WTC11 (cell line): Measurements from ENCODE around the gene PROCA1. TPM values are rescaled to one million over a fixed set of nuclear protein-coding genes. Genes with fewer than 3 reads are reported as not detected.
A peak's percentile ranks its signal among the peaks of the same experiment; 100 is the strongest.

Source experiments
- ATAC-seq: fragments of 200-7000 bp; cut with Tn5 transposase; 2 replicates; pipeline ENCODE4 v1.10.0; 2021; ENCODE audit warnings: mild to moderate bottlenecking, moderate library complexity
- CTCF ChIA-PET: fragments of 300-600 bp; sonication (Branson Sonifier 250); formaldehyde crosslinking; loops from one replicate; lab custom pipeline; 2021; ENCODE audit warnings: antibody characterized with exemption; lab: Charles Lee
- POLR2A ChIA-PET: fragments of 350-600 bp; sonication (Branson Sonifier 250); formaldehyde crosslinking; loops from one replicate; lab custom pipeline; 2021; ENCODE audit warnings: antibody characterized with exemption; lab: Charles Lee
- DNase-seq: peaks from one replicate; pipeline ENCODE4 v3.0.0; 2021; ENCODE audit warnings: low spot score
- H3K27ac Mint-ChIP-seq: 2 replicates; pipeline ENCODE4 v1.8.0; 2021; ENCODE audit warnings: mixed read lengths
- H3K27me3 Mint-ChIP-seq: 2 replicates; pipeline ENCODE4 v1.8.0; 2021; ENCODE audit warnings: low read depth, mild to moderate bottlenecking, moderate library complexity, mixed read lengths
- H3K36me3 Mint-ChIP-seq: 2 replicates; pipeline ENCODE4 v1.8.0; 2021; ENCODE audit warnings: mixed read lengths
- H3K4me1 Mint-ChIP-seq: 2 replicates; pipeline ENCODE4 v1.8.0; 2022; ENCODE audit warnings: mixed read lengths
- H3K4me3 Mint-ChIP-seq: 2 replicates; pipeline ENCODE4 v1.8.0; 2021; ENCODE audit warnings: mild to moderate bottlenecking, moderate library complexity, mixed read lengths
- H3K9me3 Mint-ChIP-seq: 2 replicates; pipeline ENCODE4 v1.8.0; 2021; ENCODE audit warnings: mixed read lengths
- ESRRA ChIP-seq: sonication (generic); formaldehyde crosslinking; IDR thresholded peaks from 2 replicates; pipeline ENCODE4 v1.8.1; 2022; ENCODE audit warnings: mild to moderate bottlenecking, missing genetic modification reagents, borderline replicate concordance
- FOXJ3 ChIP-seq: sonication (generic); formaldehyde crosslinking; IDR thresholded peaks from 2 replicates; pipeline ENCODE4 v1.9.0; 2021; ENCODE audit warnings: missing genetic modification reagents, mild to moderate bottlenecking, borderline replicate concordance
- GABPB1 ChIP-seq: sonication (generic); formaldehyde crosslinking; IDR thresholded peaks from 2 replicates; pipeline ENCODE4 v1.8.1; 2023; ENCODE audit warnings: mild to moderate bottlenecking, missing genetic modification reagents
- NR2C2 ChIP-seq: sonication (generic); formaldehyde crosslinking; IDR thresholded peaks from 2 replicates; pipeline ENCODE4 v1.8.0; 2022; ENCODE audit warnings: mild to moderate bottlenecking, missing genetic modification reagents
- PRRX2 ChIP-seq: fragments of 250-450 bp; sonication (Bioruptor Pico); IDR thresholded peaks from 2 replicates; pipeline ENCODE4 v1.8.0; 2021; ENCODE audit warnings: mild to moderate bottlenecking
- SMAD3 ChIP-seq: sonication (generic); formaldehyde crosslinking; IDR thresholded peaks from 2 replicates; pipeline ENCODE4 v1.8.0; 2022; ENCODE audit warnings: missing genetic modification reagents, mild to moderate bottlenecking, borderline replicate concordance
- TEAD1 ChIP-seq: sonication (generic); formaldehyde crosslinking; IDR thresholded peaks from 2 replicates; pipeline ENCODE4 v1.8.0; 2022; ENCODE audit warnings: mild to moderate bottlenecking, missing genetic modification reagents
- USF1 ChIP-seq: sonication (generic); formaldehyde crosslinking; IDR thresholded peaks from 2 replicates; pipeline ENCODE4 v1.8.0; 2022; ENCODE audit warnings: mild to moderate bottlenecking, missing genetic modification reagents
- USF2 ChIP-seq: sonication (generic); formaldehyde crosslinking; IDR thresholded peaks from 2 replicates; pipeline ENCODE4 v1.8.1; 2023; ENCODE audit warnings: mild to moderate bottlenecking, missing genetic modification reagents, moderate library complexity
- ZBTB21 ChIP-seq: sonication (generic); formaldehyde crosslinking; IDR thresholded peaks from 2 replicates; pipeline ENCODE4 v1.8.1; 2023; ENCODE audit warnings: mild to moderate bottlenecking, missing genetic modification reagents, borderline replicate concordance
- ZBTB43 ChIP-seq: sonication (generic); formaldehyde crosslinking; IDR thresholded peaks from 2 replicates; pipeline ENCODE4 v1.8.1; 2023; ENCODE audit warnings: mild to moderate bottlenecking, missing genetic modification reagents
- ZNF121 ChIP-seq: sonication (generic); formaldehyde crosslinking; IDR thresholded peaks from 2 replicates; pipeline ENCODE4 v1.8.0; 2023; ENCODE audit warnings: missing genetic modification reagents
- ZNF396 ChIP-seq: fragments of 250-450 bp; sonication (Bioruptor Pico); IDR thresholded peaks from 2 replicates; pipeline ENCODE4 v1.8.0; 2021; ENCODE audit warnings: mild to moderate bottlenecking, moderate library complexity, borderline replicate concordance
- ZNF671 ChIP-seq: fragments of 250-450 bp; sonication (Bioruptor Pico); IDR thresholded peaks from 2 replicates; pipeline ENCODE4 v1.8.0; 2021; ENCODE audit warnings: mild to moderate bottlenecking
- total RNA-seq: library from RNA; stranded (reverse); gene quantifications from 3 replicates; pipeline ENCODE4 v1.2.3, GENCODE V29; 2021
- TF ChIP-seq, protein P1 (sequence below): fragments of 200-600 bp; IDR thresholded peaks from 2 replicates; pipeline ENCODE4 v1.8.0; 2022; ENCODE audit warnings: antibody characterized with exemption
- TF ChIP-seq, protein P2 (sequence below): sonication (generic); formaldehyde crosslinking; IDR thresholded peaks from 2 replicates; pipeline ENCODE4 v1.8.1; 2023; ENCODE audit warnings: mild to moderate bottlenecking, missing genetic modification reagents, borderline replicate concordance
- TF ChIP-seq, protein P3 (sequence below): fragments of 250-450 bp; sonication (Bioruptor Pico); IDR thresholded peaks from 2 replicates; pipeline ENCODE4 v1.9.0; 2021; ENCODE audit warnings: moderate library complexity, mild to moderate bottlenecking, inconsistent platforms, borderline replicate concordance

The PROCA1 gene
- total RNA-seq, 1 experiment from 2014 or later, result 28.4 TPM

- Mint-ChIP-seq H3K27ac (peak overlapping the region; percentile 96), H3K4me3 (peak overlapping the region; percentile 88), H3K36me3 (peaks cover 45% of the 10 kb centered on the region)
- ATAC-seq, result 0 out of 2 replicates have a peak, but pooled peaks have one; percentile 0
- POLR2A ChIA-PET, result interaction anchor here (0.6 to 13.5 kb wide), 6 partner anchors 14 to 81 kb away, joined by 3 to 310 read pairs (median 8); partner anchors contain the start of genes NEK8, PROCA1, RPL23A and TLCD1
- TF ChIP-seq USF2 (CRISPR knock-in tag) (no peak), ESRRA (no peak), SMAD3 (CRISPR knock-in tag) (no peak), FOXJ3 (CRISPR knock-in tag) (no peak), ZNF121 (CRISPR knock-in tag) (peak; percentile 60), ZBTB21 (CRISPR knock-in tag) (peak; percentile 75; the same call in 1 of the 2 replicates)
- TF ChIP-seq, all 79 proteins: peak for 2
- Mint-ChIP-seq H3K4me1 (peaks cover 56% of the 10 kb centered on the region), H3K9me3 (no peaks in the 10 kb centered on the region), H3K27me3 (no peaks in the 10 kb centered on the region)
- peak; percentile 53 for DNase-seq
- CTCF ChIA-PET, result interaction anchor here (0.7 to 13.9 kb wide), 5 partner anchors 14 to 132 kb away, joined by 5 to 541 read pairs (median 14); partner anchors contain the start of genes NEK8, PROCA1 and TLCD1
These were observed 34.9 kb upstream of the PROCA1 start for GRCh38 chr17:28746611-28747050.

DNA sequence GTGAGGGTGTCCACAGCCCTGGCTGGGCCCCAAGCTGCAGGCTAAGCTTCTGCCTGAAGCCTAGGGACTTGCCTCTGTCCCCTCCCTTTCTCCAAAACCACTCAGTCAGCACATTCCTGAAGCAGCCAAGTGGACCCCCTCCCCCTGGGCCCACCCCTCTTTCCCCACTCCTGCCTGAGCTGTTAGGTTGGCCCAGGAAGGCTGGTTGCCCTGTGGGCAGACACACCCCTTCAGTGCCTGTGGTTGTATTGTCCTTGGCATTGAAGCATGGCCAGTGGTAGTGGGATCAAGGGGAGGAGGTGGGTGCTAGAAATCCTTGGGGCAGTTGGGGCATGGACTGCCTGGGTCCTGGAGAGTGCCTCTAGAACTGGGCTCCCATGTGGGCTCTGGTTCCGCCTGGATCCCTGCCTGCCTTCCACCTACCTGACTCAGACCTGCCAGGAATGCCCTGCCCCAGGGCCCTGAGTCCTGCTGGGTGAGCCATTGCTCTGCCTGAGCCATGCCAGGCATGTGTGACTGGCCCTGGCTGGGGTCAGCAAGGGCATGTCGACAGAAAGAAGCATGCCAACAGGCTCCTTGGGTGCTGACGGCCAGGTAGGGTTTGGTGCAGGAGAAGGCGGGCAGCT lies 34.2 kb upstream of the PROCA1 start:
- ChIA-PET CTCF (interaction anchor here (0.7 to 13.9 kb wide), 6 partner anchors 15 to 204 kb away, joined by 4 to 541 read pairs (median 12); partner anchors contain the start of genes NEK8, PROCA1 and TLCD1), POLR2A (interaction anchor here (0.6 to 13.5 kb wide), 10 partner anchors 11 to 206 kb away, joined by 3 to 310 read pairs (median 6); partner anchors contain the start of genes ERAL1, NEK8, PHF12 and PROCA1)
- no peaks in the 10 kb centered on the region for H3K9me3 Mint-ChIP-seq
- peak; percentile 1 for ATAC-seq
- H3K27me3 Mint-ChIP-seq, result no peaks in the 10 kb centered on the region
- H3K4me3 Mint-ChIP-seq, result peak overlapping the region; percentile 88
- DNase-seq, result peak; percentile 59
- H3K4me1 Mint-ChIP-seq, result peaks cover 56% of the 10 kb centered on the region
- peaks cover 39% of the 10 kb centered on the region for H3K36me3 Mint-ChIP-seq
- peak overlapping the region; percentile 96 for H3K27ac Mint-ChIP-seq
- 0 out of 2 replicates have a peak, but pooled peaks have one; percentile 6 for TF ChIP-seq ZNF671 (CRISPR knock-in tag)
- TF ChIP-seq, protein P1, sequence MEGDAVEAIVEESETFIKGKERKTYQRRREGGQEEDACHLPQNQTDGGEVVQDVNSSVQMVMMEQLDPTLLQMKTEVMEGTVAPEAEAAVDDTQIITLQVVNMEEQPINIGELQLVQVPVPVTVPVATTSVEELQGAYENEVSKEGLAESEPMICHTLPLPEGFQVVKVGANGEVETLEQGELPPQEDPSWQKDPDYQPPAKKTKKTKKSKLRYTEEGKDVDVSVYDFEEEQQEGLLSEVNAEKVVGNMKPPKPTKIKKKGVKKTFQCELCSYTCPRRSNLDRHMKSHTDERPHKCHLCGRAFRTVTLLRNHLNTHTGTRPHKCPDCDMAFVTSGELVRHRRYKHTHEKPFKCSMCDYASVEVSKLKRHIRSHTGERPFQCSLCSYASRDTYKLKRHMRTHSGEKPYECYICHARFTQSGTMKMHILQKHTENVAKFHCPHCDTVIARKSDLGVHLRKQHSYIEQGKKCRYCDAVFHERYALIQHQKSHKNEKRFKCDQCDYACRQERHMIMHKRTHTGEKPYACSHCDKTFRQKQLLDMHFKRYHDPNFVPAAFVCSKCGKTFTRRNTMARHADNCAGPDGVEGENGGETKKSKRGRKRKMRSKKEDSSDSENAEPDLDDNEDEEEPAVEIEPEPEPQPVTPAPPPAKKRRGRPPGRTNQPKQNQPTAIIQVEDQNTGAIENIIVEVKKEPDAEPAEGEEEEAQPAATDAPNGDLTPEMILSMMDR, result no peak
- TF ChIP-seq, protein P2, sequence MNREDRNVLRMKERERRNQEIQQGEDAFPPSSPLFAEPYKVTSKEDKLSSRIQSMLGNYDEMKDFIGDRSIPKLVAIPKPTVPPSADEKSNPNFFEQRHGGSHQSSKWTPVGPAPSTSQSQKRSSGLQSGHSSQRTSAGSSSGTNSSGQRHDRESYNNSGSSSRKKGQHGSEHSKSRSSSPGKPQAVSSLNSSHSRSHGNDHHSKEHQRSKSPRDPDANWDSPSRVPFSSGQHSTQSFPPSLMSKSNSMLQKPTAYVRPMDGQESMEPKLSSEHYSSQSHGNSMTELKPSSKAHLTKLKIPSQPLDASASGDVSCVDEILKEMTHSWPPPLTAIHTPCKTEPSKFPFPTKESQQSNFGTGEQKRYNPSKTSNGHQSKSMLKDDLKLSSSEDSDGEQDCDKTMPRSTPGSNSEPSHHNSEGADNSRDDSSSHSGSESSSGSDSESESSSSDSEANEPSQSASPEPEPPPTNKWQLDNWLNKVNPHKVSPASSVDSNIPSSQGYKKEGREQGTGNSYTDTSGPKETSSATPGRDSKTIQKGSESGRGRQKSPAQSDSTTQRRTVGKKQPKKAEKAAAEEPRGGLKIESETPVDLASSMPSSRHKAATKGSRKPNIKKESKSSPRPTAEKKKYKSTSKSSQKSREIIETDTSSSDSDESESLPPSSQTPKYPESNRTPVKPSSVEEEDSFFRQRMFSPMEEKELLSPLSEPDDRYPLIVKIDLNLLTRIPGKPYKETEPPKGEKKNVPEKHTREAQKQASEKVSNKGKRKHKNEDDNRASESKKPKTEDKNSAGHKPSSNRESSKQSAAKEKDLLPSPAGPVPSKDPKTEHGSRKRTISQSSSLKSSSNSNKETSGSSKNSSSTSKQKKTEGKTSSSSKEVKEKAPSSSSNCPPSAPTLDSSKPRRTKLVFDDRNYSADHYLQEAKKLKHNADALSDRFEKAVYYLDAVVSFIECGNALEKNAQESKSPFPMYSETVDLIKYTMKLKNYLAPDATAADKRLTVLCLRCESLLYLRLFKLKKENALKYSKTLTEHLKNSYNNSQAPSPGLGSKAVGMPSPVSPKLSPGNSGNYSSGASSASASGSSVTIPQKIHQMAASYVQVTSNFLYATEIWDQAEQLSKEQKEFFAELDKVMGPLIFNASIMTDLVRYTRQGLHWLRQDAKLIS (CRISPR knock-in tag), result no peak

DNA sequence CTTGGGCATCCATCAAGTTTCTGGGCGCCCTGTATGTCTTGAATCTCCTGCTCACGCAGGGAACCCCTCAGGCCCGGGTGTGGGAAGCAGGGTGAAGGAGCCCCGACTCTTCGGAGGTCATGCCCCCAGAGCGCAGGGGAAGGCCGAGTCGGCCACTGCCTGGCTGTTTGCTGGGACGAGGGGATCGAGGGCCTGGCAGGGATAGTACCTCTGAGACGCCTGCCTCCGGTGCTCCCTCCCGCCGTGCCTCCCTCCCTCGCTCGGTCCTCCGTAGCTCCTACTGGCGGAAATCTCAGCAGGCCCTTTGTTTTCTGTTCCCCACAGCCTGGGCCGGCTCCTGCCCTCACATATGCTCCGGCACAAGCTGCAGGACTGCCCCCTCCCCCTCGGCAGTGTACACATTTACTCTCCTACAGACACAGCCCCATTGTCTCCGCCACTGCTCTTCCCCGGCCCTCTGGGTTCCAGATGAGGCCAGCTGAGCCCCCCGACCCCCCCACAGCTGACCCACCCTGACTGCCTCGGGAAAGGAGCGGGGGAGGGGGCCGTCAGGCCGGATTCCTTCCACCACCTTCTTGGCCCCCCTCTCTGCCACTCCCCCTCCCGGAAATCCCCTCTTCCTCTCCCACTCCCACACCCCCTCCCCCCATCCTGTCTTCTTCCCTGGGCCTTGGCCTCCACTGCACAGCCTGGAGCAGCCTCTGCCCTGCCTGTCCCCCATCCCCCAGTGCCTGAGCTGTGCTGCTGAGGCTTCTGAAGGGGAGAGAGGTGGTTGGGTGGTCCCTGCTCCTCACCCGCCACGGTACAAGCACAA lies 33.5 kb upstream of the PROCA1 start:
- ChIA-PET CTCF (interaction anchor here (1.3 to 13.9 kb wide), 4 partner anchors 15 to 205 kb away, joined by 4 to 541 read pairs (median 22); partner anchors contain the start of genes NEK8 and TLCD1), POLR2A (interaction anchor here (0.6 to 13.5 kb wide), 9 partner anchors 10 to 207 kb away, joined by 3 to 310 read pairs (median 5); partner anchors contain the start of genes ERAL1, NEK8, PHF12 and PROCA1)
- Mint-ChIP-seq H3K36me3 (peaks cover 32% of the 10 kb centered on the region), H3K27ac (peak overlapping the region; percentile 96), H3K4me1 (peaks cover 49% of the 10 kb centered on the region), H3K27me3 (no peaks in the 10 kb centered on the region), H3K4me3 (peak overlapping the region; percentile 88), H3K9me3 (no peaks in the 10 kb centered on the region)
- peak; percentile 68 for DNase-seq
- peak; percentile 2 for ATAC-seq
- TF ChIP-seq ZBTB43 (CRISPR knock-in tag) (no peak), TEAD1 (CRISPR knock-in tag) (no peak), ZNF396 (CRISPR knock-in tag) (no peak), ZBTB21 (CRISPR knock-in tag) (peak; percentile 85; the same call in 1 of the 2 replicates), NR2C2 (CRISPR knock-in tag) (no peak), PRRX2 (no peak; the same call in 1 of the 2 replicates), GABPB1 (peak; percentile 47; the same call in 1 of the 2 replicates), USF1 (CRISPR knock-in tag) (no peak)
- TF ChIP-seq, protein P3, sequence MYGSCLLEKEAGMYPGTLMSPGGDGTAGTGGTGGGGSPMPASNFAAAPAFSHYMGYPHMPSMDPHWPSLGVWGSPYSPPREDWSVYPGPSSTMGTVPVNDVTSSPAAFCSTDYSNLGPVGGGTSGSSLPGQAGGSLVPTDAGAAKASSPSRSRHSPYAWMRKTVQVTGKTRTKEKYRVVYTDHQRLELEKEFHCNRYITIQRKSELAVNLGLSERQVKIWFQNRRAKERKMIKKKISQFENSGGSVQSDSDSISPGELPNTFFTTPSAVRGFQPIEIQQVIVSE, result no peak
